Fibroblast of the aortic adventitia (primary cell): ENCODE data around the gene ARL2BP. TPM values are rescaled to one million over a fixed set of nuclear protein-coding genes. Genes with fewer than 3 reads are reported as not detected.
"Not testable (repeated sequence)": the region's sequence is repeated elsewhere in the genome, so short reads cannot be mapped to it uniquely, and the experiment has no call there.

Source experiments
- DNase-seq: peaks from one replicate; pipeline ENCODE4 v3.0.0-alpha.2; 2010; ENCODE audit warnings: low read depth
- H3K4me3 ChIP-seq: 2 replicates; pipeline ENCODE4 v1.5.1; 2011; ENCODE audit warnings: low read depth, mild to moderate bottlenecking, control low read depth, low read length, moderate library complexity
- total RNA-seq: library from RNA; depleted of rRNA; stranded (reverse); fragments of >200 nt; gene quantifications from 2 replicates; pipeline ENCODE4 v1.2.3, GENCODE V29; 2012; ENCODE audit warnings: low replicate concordance
- TF ChIP-seq, protein P1 (sequence below): IDR thresholded peaks from 2 replicates; pipeline ENCODE4 v1.5.1; 2011; ENCODE audit warnings: mild to moderate bottlenecking, low read length, control low read depth, inconsistent platforms; ENCODE audit not compliant: insufficient read depth

ARL2BP gene
- total RNA-seq, result 65.3 and 127 TPM in 2 replicates

DNA sequence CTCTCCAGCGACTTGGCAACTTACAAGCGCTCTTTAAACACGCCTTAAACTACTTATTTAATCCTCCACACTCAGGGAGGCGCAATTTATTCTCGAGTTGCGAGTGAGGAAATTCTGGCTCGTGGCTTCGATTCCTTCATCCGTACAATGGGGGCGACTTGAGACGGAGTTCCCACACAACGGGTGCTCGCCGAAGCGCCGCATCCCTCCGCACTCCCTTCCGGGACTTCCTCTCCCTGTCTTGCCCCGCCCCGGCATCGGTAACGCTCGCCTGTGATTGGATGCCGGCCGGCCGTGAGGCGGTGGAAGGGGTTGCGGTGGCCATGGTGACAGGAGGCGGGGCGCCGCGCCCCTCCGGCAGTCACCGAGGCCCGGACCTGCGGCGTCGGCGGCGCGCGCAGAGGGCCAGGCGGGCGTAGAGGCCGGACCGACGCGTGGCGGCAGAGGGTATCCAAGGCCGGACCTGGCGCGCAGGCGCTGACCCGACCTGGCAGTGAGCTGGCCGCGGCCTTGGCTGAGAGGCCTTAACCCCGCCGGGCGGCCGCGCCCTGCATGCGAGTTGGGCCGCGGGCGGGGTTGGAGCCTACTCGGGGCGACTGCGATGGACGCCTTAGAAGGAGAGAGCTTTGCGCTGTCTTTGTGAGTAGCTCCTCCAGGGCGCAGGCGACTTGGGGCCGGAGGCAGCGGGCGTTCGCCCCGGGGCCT is at the start of gene ARL2BP:
Gene ARL2BP (plus strand): TSS at position 493 of the 705 bp plus-strand sequence. CDS start 109 bp downstream, at position 602.
- peak within 1 kb of the TSS; percentile 79 for H3K4me3 ChIP-seq
- peak; percentile 97 for DNase-seq
- TF ChIP-seq, protein P1, sequence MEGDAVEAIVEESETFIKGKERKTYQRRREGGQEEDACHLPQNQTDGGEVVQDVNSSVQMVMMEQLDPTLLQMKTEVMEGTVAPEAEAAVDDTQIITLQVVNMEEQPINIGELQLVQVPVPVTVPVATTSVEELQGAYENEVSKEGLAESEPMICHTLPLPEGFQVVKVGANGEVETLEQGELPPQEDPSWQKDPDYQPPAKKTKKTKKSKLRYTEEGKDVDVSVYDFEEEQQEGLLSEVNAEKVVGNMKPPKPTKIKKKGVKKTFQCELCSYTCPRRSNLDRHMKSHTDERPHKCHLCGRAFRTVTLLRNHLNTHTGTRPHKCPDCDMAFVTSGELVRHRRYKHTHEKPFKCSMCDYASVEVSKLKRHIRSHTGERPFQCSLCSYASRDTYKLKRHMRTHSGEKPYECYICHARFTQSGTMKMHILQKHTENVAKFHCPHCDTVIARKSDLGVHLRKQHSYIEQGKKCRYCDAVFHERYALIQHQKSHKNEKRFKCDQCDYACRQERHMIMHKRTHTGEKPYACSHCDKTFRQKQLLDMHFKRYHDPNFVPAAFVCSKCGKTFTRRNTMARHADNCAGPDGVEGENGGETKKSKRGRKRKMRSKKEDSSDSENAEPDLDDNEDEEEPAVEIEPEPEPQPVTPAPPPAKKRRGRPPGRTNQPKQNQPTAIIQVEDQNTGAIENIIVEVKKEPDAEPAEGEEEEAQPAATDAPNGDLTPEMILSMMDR, result no peak

- no peak overlapping the region for H3K4me3 ChIP-seq
- peak; percentile 33 for DNase-seq
- TF ChIP-seq, protein P1, result no peak
Measured at GRCh38 chr16:57196286-57196685, 48.8 kb upstream of the ARL2BP start.

GRCh38 chr16:57196753-57197152 is 48.3 kb upstream of the ARL2BP start:
- DNase-seq, result no peak
- TF ChIP-seq, protein P1, result no peak
- H3K4me3 ChIP-seq, result no peak overlapping the region

DNA sequence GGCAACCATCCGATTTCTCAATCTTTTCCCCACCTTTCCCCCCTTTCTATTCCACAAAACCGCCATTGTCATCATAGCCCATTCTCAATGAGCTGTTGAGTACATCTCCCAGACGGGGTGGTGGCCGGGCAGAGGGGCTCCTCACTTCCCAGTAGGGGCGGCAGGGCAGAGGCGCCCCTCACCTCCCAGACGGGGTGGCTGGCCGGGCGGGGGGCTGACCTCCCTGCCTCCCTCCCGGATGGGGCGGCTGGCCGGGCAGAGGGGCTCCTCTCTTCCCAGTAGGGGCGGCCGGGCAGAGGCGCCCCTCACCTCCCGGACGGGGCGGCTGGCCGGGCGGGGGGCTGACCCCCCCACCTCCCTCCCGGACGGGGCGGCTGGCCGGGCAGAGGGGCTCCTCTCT is 44.7 kb upstream of the ARL2BP start:
- not testable (repeated sequence) for DNase-seq, H3K4me3 ChIP-seq

DNA sequence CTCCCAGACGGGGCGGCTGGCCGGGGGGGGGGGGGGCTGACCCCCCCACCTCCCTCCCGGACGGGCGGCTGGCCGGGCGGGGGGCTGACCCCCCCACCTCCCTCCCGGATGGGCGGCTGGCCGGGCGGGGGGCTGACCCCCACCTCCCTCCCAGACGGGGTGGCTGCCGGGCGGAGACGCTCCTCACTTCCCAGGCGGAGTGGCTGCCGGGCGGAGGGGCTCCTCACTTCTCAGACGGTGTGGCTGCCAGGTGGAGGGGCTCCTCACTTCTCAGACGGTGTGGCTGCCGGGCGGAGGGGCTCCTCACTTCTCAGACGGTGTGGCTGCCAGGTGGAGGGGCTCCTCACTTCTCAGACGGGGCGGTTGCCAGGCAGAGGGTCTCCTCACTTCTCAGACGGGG is 44.1 kb upstream of the ARL2BP start:
- H3K4me3 ChIP-seq, DNase-seq: not testable (repeated sequence)

- DNase-seq, result no peak
- H3K4me3 ChIP-seq, result no peak overlapping the region
- TF ChIP-seq, protein P1, result no peak
Measured at GRCh38 chr16:57202095-57202886, 42.8 kb upstream of the ARL2BP start.

DNA sequence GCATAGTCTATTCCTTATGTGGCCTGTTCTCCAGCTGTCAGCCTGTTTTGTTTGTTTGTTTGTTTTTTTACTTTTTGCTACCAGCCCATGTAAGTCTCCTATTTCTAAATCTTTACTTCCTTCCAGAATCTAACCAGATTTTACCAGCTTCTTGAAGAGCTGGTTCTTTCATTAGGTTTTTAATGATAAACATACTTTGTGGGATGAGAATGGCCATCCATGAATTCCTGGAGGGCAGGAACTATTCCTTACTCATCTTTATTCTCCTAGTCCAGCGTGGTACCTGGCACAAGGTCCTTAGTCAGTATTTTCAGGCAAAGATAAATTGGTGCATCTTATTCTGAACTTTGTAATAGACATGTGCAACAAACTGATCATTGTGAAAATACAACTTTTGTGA is 41.6 kb upstream of the ARL2BP start:
- no peak for DNase-seq
- TF ChIP-seq, protein P1, result no peak
- H3K4me3 ChIP-seq, result no peak overlapping the region
